Fibroblast of pulmonary artery (primary cell): ENCODE measurements around the gene SIGLEC12.

ENCODE experiments used
- DNase-seq: peaks from one replicate; pipeline ENCODE4 v3.0.0-alpha.2; 2010; ENCODE audit warnings: low read depth
- H3K4me3 ChIP-seq: replicated peaks from 2 replicates; pipeline ENCODE4 v1.5.1; 2011; ENCODE audit warnings: low read depth, mild to moderate bottlenecking, control low read depth, low read length, moderate library complexity
- TF ChIP-seq, protein P1 (sequence below): IDR thresholded peaks from 2 replicates; pipeline ENCODE4 v1.5.1; 2011; ENCODE audit warnings: mild to moderate bottlenecking, control low read depth, low read length, inconsistent platforms; ENCODE audit errors: missing control alignments

Gene SIGLEC12

DNA sequence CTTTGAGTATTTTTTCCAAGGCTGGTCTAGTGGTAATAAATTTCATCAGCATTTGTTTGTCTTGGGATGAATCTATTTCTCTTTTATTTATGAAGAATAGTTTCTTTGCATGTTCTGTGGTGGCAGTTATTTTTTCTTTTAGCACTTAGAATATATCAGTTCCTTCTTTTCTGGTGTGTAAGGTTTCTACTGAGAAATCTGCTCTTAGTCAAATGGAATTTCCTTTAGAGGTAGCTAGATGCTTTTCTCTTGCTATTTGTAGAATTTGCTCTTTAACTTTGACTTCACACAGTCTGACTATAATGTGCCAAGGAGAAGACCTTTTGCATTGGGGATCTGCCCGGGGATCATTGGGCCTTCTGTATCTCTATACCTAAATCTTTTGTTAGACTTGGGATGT is 33.9 kb upstream of the SIGLEC12 start:
- no peak for DNase-seq
- TF ChIP-seq, protein P1, sequence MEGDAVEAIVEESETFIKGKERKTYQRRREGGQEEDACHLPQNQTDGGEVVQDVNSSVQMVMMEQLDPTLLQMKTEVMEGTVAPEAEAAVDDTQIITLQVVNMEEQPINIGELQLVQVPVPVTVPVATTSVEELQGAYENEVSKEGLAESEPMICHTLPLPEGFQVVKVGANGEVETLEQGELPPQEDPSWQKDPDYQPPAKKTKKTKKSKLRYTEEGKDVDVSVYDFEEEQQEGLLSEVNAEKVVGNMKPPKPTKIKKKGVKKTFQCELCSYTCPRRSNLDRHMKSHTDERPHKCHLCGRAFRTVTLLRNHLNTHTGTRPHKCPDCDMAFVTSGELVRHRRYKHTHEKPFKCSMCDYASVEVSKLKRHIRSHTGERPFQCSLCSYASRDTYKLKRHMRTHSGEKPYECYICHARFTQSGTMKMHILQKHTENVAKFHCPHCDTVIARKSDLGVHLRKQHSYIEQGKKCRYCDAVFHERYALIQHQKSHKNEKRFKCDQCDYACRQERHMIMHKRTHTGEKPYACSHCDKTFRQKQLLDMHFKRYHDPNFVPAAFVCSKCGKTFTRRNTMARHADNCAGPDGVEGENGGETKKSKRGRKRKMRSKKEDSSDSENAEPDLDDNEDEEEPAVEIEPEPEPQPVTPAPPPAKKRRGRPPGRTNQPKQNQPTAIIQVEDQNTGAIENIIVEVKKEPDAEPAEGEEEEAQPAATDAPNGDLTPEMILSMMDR, result no peak
- H3K4me3 ChIP-seq, result no peak overlapping the region

DNA sequence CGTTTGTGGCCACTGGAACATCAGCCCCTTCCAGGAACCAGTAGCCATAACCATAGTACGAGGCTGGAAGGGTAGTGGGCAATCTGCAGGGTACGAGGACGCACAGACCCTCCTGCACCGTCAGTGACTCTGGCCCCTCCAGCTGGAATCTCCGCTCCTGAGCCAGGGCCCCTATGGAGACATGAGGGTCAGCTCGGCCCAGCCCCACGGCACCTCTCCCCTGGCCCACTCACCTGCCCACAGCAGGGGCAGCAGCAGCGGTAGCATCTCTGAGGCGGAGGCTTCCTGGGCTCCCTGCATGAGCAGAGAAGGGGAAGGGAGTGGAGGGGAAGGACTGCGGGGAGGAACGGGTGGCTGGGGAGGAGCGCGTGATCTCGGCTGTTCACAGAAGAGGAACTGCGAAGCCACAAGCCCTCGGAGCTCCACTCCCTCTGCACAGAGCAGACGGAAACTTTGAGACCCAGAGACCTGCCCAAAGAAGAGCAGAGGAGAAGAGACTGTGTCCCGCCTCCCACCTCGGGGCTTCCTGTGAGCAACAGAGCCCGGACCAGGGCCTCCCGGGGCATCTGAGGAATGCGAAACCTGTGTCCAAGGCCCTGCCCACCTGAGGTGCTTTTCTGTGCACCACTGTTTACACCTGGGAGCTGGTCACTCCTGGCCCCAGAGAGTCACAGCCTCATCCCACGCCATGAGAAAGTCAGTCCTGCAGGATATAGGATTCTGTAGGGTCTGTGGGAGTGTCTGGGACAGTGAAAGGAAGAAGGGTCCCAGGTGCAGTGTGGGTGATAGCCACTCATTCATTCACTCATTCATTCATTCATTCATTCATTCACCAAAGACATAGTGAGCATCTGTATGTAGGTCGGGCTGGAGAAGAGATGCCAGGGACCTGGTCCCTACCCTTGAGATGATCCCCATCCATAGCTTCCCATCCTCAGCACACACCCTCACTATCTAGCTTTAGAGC is 30.0 kb upstream of the SIGLEC12 start, which contains the start of gene SIGLEC6:
TSS of gene SIGLEC6 (minus strand) at position 322 of the 967 bp plus-strand sequence. CDS start at position 300, 22 bp downstream.
- no peak for DNase-seq
- TF ChIP-seq, protein P1, result no peak
- H3K4me3 ChIP-seq, result no peak within 1 kb of the TSS

DNA sequence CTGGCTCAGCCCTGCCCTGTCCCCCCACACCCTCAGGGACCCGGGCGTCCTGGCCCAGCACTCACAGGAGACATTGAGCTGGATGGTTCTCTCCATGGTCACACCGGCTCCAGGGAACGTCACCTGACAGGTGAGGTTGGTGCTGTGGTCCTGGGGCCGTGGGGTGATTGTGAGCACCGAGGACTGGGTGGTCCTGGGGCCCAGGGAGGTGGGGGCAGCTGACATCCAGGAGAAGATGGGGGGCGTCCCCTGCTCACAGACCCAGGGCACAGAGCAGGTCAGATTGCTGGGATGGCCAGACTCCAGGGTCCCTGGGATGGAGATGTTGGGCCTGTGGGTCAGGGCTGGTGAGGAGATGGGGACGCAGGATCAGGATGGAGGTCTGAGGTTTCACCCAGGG is 29.0 kb upstream of the SIGLEC12 start:
- no peak overlapping the region for H3K4me3 ChIP-seq

DNA sequence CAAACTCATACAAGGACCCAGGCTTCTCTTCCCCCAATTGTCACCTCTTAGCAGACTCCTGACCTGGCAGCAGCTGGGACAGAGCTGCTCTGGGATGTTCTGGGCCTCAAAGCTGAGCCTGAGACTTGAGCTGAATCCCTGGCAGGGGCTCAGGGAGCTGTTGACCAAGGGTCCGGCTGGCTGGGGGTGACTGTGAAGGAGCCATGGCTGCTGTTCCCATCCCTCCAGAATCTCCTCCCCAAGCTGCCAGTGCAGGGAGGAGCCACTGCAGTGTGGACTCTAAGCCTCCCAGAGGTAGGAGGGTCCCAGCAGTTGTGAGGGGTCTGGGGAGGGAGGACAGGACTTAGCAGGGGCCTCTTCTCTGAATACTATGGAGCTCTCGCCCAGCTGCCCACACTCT is 27.7 kb upstream of the SIGLEC12 start:
- no peak for DNase-seq
- H3K4me3 ChIP-seq, result no peak overlapping the region
- TF ChIP-seq, protein P1, result no peak

More for the DNA sequence above, 29.0 kb upstream of the SIGLEC12 start:
- no peak for DNase-seq
- TF ChIP-seq, protein P1, result no peak

DNA sequence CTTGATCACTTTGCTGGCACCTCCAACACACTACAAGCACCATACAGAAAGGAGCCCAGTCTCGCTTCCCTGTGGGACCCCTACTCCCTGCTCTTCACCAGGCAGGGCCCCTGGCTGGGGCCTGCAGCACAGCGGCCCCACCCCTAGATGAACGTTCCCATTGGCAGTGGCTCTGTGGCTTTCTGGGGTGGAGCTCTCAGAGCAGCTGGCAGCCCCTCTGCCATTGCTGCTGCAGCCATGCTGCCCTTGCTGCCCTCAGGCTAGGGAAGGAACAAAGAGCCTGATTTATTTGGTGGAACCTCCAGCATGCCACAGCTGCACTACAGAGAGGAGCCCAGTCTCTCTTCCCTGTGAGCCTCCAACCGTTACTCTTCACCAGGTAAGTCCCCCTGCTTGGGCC is 24.1 kb upstream of the SIGLEC12 start:
- DNase-seq, result no peak
- H3K4me3 ChIP-seq, result no peak overlapping the region
- TF ChIP-seq, protein P1, result no peak

DNA sequence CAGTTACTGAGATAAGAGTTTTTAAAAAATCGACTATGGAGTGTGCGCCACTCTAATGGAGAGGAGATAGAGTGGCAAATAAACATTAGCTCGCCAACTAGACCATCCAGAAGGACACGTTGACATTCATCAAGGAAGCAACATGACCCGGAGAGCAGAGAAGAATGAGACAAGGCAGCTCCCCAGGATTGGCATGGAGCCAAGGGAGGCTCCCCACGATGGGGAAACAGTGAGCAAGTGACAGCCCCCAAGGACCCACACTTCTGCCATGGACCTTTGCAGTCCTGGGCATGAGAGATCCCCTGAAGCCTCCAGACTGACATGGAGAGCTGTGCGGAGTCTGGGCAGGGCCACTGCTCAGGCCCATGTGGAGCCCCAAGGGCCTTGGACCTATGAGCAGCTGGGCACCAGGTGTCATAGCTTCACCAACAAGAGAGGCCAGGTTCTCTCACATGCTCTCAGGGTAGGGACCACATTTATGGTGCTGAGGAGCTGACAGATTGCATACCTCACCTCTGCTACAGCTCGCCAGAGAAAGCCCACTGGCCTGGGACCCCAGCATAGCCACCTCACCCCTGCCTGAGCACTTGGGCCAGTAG is 23.2 kb upstream of the SIGLEC12 start:
- TF ChIP-seq, protein P1, result no peak
- DNase-seq, result no peak
- no peak overlapping the region for H3K4me3 ChIP-seq
